NCI-H1930 (cell line): Measurements from ENCODE around the gene DHX30.
A peak's percentile ranks its signal among the peaks of the same experiment; 100 is the strongest.
"Not testable (repeated sequence)": the region's sequence is repeated elsewhere in the genome, so short reads cannot be mapped to it uniquely, and the experiment has no call there.

Source experiments
- DNase-seq, 2 experiments: peaks; one replicate each; lab custom pipeline; 2025; lab: John Stamatoyannopoulos, UW

Gene DHX30

DNA sequence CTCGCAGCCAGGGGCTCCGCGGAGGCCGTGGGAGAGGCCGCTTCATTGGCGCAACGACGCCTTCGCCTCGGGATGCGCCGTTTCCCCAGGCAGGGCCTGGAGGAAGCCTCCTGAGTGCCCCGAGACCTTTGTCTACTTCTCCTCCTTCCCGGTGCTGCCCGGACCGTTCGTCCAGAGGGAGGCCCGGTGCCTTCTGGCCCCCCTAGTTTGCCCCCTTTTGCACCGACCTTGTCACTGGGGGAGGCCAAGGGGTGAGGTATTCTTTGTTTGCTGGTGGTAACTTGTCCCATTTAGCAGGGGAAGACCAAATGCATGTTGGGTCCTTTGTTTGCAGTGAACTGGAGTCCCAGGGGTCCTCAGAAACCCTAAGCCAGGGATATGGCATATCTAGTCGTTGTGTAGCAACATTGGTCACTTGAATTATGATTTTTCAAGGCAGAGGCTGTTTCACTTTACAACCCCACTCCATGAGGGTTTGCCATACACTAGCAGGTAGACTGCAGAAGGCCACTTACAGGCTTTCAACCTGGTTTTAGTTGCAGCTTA, 615 bp downstream of the DHX30 start:
- DNase-seq = no peak

DNA sequence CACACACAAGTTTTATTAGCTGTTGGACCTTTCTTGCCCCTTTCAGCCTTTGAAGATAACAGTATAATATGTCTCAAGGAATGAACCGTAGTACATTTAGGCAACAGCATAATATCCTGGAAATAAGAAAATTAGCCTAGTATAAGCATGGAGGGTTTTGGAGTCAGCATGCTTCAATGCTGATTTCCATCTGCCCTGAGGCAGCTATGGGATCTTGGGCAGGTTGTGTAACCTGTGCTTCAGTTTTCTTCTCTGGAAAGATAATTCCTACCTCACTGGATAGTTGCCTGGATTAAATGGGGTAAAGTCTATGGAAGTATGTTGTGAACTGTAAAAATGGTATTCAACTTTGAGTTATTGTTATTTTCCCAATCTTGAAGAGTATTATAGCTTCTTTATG, 1.6 kb downstream of the DHX30 start:
- DNase-seq = no peak

DNA sequence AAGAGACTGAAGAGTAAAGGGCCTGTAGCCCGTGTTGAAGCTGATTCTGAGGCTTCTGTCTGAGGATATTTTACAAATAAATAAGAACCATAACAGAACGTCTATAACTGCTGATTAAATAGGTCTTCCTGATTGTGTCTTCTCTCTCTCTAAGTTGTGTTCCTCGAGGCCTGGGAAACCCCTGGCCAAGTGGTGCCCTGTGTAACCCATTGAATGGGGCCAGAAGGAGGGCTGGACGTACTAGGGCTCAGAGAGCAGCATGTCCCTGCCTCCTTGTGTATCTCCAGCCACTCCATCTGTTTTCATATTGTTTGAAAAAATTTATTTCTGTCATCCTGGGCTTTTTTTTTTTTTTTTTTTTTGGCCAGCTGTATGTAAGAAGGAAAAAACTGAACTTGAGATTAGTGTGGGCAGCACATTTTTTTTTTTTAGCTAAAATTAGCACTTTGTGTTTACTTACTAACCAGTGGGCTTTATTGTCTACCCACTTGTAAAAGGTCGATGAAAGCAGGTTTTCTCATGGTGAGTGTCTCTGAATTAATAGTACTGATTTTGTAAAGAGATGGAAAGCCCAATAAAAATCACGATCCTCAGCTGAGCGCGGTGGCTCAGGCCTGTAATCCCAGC, 10.7 kb downstream of the DHX30 start:
- no peak for DNase-seq

DNA sequence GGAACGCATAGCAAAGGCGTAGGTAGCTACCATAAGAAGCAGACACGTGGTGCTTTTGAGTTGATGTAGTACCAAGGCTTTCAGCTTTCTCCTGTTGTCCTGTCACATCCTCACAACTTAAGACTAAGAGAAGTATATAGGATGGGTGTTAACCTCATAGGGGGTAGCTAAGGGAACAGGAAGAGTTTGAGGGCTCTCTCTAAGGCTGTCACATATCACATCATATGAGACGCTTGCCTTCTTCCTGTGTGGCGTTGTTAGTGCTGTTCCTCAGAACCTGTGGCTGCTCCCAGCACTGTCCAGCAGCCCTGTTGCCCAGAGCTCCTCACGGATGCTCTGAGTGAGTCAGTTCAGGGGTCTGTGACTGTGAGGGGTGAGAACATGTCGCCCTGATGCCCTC, 14.7 kb downstream of the DHX30 start:
- DNase-seq = no peak

DNA sequence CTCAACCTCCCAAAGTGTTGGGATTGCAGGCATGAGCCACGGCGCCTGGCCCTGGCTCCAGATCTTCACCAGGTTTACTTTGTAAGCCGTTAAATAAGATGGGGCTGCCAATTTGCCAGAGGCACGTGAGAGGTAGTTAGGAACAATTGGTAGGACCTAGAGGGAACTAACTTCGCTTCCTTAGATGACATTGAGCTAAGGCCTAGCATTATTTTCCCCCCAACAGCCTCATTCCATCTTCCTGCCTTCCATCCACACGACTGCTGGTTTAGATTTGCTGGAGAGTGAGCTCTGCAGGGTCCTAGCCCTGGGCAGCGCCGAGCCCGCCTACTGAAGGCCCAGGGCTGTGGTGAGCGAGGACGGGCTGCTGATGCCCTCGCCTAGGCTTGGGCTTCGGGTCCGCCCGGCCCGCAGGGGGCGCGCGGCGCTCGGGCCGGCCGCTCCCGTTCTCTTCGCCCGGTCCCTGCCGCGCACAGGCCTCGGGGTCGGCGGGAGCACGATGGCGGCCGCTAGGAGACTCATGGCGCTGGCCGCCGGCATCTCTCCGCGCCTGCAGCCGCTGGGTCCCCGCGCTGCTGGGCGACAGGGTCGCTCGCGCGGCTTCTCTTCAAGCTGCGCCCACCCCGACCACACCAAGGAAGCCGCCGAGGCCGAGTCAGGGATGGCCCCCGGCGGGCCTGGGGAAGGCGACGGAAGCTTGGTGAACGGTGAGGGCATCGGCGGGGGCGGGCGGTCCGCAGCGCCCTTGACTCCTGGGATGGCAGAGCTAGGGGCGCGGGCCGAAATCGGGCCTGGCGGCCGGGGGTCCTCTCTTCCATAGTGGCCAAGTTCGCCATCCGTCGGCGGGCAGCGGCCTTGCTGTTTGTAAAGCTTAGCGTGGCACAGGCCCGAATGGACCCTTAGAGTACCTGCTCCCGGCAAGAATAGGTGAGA, 21.9 kb downstream of the DHX30 start:
- peak; percentile 54 to 81 for DNase-seq

DNA sequence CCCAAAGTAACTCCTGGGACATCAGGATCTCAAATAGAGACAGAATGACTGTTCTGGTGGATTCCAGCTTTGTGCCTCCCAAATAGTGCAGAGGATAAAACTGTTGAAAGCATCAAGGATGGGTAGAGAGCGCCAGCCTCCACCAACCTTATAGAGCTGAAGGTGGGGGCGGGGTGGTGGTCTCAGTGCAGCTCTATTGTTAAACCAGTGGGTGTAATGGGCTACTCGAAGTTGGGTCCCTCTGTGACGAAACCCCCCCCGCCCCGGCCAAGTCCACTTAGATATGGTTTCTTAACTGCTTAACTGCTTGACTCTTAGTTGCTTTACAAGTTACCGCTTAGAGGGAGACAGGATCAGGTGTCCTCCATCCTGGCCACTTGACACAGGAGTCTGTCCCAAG, 22.7 kb downstream of the DHX30 start:
- no peak for DNase-seq

DNA sequence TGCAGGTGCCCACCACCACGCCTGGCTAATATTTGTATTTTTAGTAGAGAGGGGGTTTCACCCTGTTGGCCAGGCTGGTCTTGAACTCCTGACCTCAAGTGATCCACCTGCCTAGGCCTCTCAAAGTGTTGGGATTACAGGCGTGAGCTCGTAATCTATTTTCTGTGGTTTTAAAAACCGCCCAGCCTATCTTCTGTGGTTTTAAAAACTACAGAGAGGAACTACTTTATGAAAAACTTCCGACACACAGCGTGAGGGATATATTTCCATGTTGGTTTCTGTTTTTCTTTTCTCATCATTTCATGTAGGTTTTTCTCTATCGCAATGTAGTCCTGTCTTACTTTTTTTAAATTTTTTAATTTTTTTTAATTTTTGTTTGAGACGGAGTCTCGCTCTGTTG, 26.5 kb downstream of the DHX30 start:
- DNase-seq = not testable (repeated sequence)

DNA sequence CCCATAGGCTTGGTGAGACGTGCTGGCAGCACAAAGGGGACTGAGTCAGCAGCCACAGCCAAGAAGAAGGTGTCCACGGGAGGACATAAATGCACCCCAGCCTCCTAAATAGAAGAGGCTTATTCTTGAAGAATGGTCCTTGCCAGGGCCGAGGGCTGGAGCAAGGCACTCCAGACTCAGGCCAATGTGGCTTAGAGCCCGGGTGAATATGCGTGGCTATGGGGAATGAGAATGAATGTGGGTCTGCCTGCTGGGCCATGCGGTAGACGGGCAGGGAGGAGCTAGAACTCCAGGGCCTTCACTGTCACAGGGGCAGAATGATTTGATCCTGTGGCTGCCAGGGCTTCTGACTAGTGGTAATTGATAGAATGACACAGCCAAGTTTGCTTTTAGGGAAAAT, 34.0 kb downstream of the DHX30 start:
- DNase-seq = no peak

DNA sequence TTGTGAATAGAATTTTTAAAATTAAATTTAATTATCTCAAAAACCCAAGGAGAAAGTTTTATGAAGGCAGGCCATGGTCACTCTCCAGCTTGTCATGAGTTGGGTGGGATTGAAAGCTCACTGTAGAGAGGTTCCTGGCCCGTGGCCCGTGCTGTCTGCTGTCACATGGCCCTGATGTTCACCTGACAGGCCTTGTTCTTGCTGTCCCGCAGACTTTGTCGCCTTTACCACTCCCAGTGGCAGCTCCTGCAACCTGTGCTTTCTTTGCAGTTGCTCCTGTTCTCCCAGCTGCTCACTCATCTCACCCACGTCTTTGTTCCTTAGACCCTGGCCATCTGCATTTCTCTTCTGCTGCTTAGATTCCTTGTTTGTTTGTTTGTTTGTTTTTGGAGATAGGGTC, 35.6 kb downstream of the DHX30 start:
- DNase-seq = no peak

DNA sequence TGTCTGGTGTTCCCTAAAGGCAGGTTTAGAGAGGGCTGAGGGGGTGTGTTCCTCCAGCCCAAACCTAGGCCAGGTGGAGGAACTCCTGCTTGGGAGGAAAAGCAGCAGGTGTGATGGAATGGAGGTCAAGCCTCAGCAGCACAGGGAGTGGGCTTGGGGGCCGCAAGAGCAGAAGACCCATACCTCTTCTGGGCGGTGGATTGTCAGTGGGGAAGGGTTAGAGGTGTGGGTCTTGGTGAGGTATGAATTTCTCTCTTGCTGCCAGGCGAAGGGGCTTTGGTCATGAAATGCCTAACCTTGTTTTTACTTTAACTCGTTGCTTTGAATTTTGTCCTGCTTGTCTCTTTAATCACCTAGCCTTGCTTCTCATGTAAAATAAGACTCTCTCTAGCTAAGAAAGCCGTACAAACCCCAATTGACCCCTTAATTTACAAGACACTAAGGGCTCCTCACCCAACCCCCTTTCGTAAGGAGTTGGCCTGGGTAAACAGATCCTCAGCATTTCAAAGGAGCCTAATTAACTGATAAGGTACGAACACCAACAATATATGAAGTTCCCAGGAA, 38.9 kb downstream of the DHX30 start:
- no peak for DNase-seq

DNA sequence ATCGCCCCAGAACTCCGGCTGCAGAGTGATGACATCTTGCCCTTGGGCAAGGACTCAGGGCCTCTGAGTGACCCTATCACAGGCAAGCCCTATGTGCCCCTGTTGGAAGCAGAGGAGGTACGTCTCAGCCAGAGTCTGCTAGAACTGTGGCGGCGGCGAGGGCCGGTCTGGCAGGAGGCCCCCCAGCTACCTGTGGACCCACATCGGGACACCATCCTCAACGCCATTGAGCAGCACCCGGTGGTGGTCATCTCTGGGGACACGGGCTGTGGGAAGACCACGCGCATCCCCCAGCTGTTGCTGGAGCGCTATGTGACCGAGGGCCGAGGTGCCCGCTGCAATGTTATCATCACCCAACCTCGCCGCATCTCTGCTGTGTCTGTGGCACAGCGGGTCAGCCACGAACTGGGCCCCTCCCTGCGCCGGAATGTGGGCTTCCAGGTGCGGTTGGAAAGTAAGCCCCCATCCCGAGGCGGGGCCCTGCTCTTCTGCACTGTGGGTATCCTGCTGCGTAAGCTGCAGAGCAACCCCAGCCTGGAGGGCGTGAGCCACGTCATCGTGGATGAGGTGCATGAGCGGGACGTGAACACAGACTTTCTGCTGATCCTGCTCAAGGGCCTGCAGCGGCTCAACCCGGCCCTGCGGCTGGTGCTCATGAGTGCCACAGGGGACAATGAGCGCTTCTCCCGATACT, 43.4 kb downstream of the DHX30 start:
- no peak for DNase-seq

DNA sequence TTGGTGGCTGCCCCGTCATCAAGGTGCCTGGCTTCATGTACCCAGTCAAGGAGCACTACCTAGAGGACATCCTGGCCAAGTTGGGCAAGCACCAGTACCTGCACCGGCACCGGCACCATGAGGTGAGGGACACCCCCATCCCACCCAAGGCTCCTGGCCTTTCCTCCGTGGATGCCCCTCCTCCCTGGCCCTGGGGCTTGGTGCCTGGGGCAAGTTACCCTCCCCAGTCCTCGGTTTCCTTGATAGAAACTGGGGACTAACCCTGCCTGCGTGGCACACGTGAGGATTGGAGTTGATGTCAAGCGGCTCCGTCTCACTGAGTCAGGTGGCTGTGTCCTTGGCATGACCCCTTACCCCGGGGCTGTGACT, 43.9 kb downstream of the DHX30 start:
- DNase-seq = no peak

DNA sequence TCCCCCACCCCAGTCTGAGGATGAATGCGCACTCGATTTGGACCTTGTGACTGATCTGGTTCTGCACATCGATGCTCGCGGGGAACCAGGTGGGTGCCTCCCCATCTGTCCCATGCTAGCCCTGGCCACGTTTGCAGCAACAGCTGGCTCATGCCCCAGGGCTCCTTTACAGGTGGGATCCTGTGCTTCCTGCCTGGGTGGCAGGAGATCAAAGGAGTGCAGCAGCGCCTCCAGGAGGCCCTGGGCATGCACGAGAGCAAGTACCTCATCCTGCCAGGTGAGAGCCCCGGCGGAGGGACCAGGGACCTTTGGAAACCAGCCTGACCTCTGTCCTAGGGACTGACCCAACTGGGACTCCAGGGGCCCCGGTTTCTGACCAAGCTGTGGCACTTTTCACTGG, 44.3 kb downstream of the DHX30 start:
- DNase-seq = no peak

DNA sequence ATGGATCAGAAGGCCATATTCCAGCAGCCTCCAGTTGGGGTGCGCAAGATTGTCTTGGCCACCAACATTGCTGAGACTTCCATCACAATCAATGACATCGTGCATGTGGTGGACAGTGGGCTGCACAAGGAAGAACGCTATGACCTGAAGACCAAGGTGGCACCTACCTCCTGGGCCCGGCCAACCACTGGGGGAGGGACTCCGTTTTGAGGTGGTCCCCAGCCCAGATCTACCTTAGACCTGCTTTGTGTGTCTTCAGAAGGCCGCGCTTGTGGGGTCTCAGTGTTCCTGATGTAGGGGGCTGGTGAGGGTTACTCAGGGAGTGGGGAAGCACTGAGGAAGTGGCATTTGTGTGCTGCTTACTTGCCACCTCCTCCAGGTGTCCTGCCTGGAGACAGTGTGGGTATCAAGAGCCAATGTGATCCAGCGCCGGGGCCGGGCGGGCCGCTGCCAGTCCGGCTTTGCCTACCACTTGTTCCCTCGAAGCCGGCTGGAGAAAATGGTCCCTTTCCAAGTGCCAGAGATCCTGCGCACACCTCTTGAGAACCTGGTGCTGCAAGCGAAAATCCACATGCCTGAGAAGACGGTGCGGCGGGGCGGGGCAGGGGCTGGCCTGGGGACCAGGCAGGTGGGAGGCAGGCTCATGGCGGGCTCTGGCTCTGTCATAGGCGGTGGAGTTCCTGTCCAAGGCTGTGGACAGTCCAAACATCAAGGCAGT, 45.0 kb downstream of the DHX30 start:
- no peak for DNase-seq

DNA sequence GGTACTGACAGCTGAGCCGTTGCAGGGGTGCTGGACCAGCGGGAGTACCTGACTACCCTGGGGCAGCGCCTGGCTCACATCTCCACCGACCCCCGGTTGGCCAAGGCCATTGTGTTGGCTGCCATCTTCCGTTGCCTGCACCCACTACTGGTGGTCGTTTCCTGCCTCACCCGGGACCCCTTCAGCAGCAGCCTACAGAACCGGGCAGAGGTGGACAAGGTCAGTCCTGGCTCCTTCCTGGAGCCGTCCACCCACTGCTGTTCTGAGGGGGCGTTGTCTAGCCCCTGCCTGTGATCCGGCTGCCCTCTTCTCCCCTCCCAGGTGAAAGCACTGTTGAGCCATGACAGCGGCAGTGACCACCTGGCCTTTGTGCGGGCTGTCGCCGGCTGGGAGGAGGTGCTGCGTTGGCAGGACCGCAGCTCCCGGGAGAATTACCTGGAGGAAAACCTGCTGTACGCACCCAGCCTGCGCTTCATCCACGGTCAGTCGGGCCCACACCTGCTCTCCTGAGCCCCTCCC, 45.7 kb downstream of the DHX30 start:
- DNase-seq = no peak

DNA sequence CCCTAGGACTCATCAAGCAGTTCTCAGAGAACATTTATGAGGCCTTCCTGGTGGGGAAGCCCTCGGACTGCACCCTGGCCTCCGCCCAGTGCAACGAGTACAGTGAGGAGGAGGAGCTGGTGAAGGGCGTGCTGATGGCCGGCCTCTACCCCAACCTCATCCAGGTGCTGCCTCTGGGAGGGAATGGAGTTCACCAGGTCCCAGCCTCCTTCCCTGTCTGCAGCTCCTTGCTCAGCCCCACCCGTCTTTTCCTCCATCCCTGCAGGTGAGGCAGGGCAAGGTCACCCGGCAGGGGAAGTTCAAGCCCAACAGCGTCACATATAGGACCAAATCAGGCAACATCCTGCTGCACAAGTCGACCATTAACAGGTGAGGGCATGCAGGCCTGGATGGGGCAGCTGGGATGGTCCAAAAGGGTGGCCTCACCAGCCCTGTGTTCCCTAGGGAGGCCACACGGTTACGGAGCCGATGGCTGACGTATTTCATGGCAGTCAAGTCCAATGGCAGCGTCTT, 46.3 kb downstream of the DHX30 start:
- no peak for DNase-seq

DNA sequence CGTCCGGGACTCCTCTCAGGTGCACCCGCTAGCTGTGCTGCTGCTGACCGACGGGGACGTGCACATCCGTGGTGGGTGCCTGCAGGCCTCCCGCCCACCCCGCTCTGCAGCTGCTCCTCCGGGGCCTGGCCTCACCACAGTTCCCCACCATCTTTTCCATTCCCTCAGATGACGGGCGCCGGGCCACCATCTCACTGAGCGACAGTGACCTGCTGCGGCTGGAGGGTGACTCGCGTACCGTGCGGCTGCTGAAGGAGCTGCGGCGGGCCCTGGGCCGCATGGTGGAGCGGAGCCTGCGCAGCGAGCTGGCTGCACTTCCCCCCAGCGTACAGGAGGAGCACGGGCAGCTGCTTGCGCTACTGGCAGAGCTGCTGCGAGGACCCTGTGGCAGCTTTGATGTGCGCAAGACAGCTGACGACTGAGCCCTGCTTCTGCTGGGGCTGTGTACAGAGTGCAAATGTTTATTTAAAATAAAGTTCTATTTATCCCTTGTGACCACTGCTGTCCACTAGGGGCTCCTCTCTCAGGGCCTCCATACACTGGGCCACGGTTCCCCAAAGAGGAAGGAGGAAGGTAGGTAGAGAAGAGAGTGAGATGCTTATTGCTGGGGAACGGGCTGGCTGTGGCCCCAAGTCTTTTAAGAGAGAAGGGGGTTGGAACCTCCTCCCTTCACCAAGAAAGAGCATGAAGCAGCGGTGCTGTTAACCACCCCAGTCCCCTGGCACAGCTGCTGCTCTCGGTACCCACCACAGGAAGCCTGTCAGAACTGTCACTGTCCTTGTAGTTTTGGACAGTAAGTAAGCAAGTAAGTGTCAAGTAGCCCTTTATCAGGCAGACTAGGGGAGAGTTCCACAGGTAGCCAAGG, 47.0 kb downstream of the DHX30 start:
- no peak for DNase-seq

DNA sequence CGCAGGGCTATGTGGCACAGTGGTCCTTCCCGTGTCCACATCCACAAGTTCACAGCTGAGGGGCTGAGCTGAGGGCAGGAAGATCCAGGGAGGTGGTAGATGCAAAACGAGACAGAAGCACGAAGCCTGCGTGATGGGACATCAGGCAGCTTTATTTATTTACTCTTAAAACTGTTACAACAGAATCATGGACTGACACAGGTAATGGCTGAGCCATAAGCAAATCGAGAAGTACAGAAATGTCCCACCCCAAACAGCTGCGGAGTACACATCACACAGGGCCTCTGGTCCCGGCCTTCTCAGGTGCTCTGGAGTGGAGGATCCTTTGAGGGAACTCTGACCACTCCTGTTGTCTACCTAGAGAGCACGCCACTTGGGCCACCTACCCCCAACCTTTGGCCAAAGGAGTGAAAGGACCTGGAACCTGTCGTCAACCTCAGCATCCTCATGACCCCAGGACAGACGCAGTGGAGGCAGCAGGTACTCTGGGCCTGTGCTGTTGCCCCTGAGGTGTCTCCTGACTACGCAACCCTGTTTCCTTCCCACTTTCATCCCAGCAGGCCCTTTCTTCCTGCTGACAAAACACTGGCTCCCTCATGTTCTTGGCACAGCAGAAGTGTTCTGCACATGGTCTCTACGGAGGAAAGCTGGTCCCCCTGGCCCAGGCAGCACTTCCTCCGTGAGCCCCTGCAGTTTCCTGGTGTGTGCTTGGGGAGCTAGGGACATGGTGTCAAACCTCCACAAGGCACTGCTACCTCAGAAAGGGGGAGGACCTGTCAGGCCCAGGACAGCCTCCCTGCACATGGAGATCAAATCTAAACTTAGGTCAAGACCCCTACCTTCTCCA, 47.8 kb downstream of the DHX30 start:
- DNase-seq = no peak

DNA sequence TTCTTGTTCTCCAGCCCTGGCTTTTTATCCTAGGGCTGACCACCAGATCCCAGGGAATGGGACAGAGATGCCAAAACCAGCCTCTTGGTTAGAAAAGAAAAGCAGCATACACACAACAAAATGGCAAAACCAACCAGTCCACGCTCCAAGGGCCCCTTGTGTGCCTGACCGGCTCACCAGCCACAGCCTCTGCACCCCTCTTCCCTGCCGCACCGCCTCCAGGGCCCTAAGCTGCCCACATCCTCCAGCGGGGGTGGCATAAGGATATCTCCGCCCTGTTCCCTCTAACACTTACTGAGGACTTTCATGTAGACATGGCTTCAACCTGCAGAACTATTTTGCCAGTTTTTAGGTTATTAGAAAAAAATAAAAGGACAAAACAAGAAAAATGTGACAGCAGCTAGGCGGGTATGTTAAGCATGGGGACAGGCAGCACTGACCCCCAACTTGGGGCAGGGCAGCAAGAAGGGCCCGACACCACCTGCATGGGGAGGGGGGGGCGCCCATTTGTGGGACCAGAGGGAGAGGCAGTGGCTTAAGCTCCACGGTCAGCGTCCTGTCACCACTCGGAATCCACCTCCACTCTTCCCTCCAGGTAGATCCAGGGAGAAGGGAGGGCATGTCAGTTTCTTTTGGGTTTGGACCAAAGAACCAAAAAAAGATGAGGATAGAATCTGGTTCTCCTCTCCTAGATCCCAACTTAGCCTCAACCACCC, 49.1 kb downstream of the DHX30 start:
- no peak for DNase-seq
